NOMO-1 (cell line): ENCODE data around the gene MYO18B.

ENCODE experiments used
- DNase-seq, 2 experiments: peaks; one replicate each; lab custom pipeline; 2025; ENCODE audit not compliant: unreplicated experiment in 2 of 2; lab: John Stamatoyannopoulos, UW

Gene MYO18B

DNA sequence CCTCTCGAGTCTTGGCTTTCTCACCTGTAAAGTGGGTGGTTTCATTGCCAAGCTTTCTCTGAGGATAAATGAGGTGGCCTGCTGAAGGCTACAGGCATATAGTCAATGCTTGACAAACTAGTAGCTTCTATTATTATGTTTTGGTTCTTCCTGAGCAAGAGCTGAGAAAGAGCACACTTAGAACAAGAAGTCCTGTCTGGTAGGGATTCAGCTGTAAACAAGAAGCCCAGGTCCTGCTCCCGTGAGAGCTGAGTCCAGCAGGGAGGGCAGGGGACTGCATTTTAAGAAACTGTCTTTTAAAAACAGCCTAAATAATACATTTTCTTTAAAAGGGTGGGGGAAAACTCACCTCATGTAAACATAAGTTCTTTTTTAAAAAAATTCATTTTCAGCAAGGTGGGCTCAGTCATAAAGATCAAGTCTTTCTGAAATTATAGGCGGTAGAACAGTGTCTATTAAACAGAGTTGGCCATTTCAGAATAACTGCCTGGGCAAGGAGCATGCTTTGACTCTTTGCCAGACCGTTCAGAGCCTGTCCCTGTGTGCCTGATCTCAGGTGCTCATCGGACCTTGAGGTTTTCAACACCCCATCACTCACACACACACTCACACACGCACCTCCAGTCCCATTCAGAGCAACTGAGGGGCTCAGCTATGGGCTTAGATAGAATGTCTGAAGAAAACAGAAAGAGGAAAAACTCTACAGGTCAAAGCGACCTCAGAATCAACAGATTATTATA is 29.2 kb upstream of the MYO18B start:
- no peak for DNase-seq

DNA sequence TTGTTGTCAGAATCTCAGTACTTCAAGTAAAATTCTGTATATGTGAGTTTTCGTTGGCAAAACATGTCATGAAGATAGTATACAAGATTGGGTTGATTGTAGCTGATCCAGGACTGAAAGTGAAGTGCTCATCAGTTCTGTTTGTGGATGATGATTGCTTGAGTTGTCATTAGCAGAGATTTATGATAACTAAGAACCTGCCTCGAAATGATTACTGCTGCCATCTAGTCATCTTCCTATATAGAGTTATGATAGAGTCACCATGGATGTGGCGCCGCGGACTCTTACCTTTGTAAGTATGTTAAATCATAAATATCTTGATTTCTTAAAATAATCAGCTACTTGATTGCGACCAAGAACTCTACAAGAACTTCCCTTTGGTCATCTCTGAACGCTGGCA is 27.9 kb upstream of the MYO18B start:
- DNase-seq: no peak

- no peak for DNase-seq
Observed at GRCh38 chr22:25714739-25715138, 27.2 kb upstream of the MYO18B start.

- DNase-seq: no peak
Observed at GRCh38 chr22:25716637-25717036, 25.4 kb upstream of the MYO18B start.

- DNase-seq: no peak
Observed at GRCh38 chr22:25718135-25718840, 23.7 kb upstream of the MYO18B start.

GRCh38 chr22:25722223-25722622 is 19.8 kb upstream of the MYO18B start:
- no peak for DNase-seq

DNA sequence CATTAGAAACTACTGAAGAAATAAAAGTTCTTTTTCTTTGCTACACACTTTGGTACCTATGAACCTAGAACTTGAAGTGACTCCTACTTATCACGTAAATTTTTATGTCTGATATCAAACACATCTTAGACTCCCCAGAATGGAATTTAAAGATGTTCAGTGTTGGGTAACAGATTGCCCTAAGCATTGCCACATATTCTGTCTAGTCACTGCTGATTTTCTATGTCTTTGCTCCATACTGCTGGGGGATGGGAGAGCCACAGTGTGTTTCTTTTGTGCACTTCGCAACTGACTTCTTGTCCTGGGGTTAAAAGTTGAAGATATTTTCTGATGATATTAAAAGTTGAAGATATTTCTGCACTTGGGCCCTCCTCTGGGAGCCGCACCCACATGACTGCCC is 19.4 kb upstream of the MYO18B start:
- DNase-seq: no peak

DNA sequence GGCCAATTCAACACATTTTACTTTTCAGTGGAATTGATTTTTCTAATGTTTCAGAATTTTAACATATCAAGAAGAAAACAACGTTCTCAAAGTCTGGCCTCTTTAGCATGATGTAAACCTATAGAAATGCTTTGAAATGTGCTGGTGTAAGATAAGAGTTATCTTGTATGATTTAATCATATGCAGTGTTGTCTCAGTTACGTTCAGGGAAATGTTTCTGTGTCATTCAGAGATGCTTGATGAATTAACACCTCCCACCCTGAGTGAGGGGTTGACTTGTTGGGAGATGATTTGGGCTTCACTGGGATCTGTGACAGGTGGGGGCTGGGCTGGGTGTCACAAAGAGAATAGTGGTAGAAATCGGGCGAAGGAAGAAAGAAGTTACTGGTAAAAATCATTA is 15.7 kb upstream of the MYO18B start:
- no peak for DNase-seq

GRCh38 chr22:25728071-25728470 is 13.9 kb upstream of the MYO18B start:
- DNase-seq: no peak

GRCh38 chr22:25729016-25729995 is 12.7 kb upstream of the MYO18B start:
- DNase-seq: no peak

DNA sequence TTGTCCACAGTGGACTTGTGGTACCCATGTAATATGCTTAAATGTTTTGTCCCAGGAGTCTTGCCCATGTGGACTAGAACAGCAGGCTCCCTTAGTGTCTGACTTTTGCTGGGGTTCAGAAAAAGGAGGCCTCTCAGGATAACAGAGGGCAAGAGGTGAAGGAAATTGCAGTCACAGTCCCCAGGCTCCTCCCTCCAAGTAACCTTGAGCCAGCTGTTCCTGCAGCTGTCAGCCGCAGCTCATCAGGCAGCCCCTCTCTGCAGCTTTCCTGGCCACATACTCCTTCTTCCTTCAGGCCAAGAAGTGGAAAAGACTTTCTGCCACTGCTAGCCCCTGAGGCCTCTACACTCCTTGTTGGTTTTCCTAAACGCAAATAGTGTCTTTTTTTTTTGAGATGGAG is 6.3 kb upstream of the MYO18B start:
- no peak for DNase-seq

DNA sequence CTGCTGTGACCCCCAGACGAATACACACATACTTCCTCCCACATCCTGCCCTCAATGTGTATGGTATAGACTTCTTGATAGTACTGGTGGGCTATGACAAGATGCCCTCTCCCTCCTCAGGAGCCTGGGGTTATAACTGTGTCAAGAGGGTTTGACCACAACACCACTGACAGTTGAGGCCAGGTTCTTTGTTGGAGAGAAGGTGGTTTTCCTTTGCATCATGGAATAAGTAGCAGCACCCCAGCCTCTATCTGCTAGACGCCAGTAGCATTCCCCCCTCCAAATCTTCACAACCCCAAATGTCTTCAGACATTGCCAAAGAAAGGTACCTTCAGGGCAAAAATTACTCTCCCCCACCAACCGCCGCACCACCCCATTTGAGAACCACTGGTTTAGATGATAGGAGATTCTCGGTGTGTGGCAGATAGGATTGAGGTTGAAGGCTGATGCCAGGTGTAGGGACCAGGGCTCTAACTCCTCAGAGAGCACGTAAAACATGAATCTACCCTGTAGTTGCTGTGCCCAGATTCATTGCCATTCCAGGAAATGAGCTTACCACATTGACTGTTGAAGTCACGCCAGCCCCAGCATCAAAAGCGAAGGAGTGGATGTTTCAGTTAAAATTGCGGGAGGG is 5.5 kb upstream of the MYO18B start:
- DNase-seq: no peak

GRCh38 chr22:25739659-25740344 is 2.2 kb upstream of the MYO18B start:
- DNase-seq: no peak

GRCh38 chr22:25742918-25743708 is 1.1 kb downstream of the MYO18B start:
- no peak for DNase-seq

GRCh38 chr22:25744694-25745093 is 2.7 kb downstream of the MYO18B start:
- no peak for DNase-seq

DNA sequence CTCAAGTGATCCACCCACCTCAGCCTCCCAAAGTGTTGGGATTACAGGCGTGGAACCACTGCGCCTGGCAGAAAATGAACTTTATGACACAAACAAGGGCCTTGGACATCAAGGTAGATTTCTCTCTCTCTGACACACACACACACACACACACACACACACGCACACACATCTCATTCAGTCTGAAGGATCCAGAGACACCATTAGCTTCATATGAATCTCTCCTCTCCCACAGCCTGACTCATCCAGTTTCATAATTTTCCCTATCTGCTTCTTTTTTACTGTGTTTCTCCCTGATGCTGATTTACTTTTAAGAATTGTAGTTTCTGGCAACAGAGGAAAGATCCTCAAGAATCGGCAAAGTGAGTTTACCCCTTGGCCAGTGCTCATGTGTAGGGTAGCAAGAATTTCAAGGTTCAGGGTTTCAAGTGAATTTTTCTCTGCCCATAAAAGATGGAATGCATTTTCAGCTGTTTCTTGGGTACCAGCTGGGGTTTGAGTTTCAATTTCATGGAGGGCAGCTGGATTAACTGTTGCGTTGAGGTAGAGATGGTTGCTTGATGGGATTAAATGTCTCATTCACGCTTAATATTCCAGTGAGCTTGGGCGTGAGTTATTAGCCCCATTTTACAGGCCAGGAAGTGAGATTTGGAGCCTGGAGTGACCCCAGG is 3.5 kb downstream of the MYO18B start:
- no peak for DNase-seq

DNA sequence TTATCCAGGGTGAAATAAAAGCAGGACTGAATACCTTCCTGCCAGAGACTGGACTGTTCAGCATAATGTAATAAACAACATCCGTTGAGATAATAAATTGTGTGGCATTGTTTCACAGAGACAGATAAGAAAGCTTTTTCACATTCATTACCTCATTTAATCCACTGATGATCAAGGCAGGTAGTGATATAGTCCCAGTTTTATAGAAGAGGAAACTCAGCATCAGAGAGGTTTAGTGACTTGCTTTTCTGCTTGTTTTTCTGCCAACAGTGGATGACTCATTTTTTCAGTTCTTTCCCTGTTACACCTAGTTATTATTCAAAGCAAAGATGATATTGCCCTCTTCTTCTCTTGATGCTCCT is 4.0 kb downstream of the MYO18B start:
- no peak for DNase-seq

- no peak for DNase-seq
Observed at GRCh38 chr22:25747245-25747944, 5.4 kb downstream of the MYO18B start.
